ENCODE measurements around the gene POU6F2. TPM values are rescaled to one million over a fixed set of nuclear protein-coding genes. Genes with fewer than 3 reads are reported as not detected.
"Not testable (repeated sequence)": the region's sequence is repeated elsewhere in the genome, so short reads cannot be mapped to it uniquely, and the experiment has no call there.

POU6F2 gene
- total and polyA plus RNA-seq, 2 experiments from 2014 or later: not detected

DNA sequence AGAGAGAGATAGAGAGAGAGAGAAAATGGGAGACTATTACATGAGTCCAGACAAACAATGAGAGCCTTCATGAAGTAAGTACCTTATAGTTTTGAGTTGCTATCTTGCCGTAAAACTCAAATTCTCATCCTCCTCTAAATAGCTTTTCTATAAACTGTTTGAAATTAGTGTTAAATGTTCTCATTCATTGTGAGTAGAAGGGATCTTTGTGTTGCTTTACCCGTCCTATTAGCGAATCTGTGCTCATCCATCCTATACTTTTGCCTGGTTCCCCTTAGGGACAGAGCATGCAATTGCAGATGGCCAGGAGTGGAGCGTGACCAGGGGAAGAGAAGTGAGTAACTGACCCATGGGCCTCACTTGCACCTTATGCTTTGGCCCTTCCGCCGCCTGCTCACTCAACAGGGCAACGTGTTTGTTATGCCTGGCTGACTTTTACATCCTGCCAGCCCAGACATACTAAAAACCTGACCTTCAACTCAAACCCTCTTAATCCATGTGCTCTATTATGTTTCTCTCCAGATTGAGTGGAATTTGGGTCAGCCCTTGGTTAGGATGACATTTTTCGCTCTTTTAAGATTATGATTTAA lies 344.3 kb downstream of the POU6F2 start:
- DNase-seq: no peak
- Histone ChIP-seq H3K27ac (no peak overlapping the region), H3K9me2 (ENCODE audit: insufficient read depth) (no peaks in the 10 kb centered on the region), H3K4me1 (ENCODE audit: insufficient read depth) (no peaks in the 10 kb centered on the region), H3F3A (ENCODE audit: insufficient read depth) (no peaks in the 10 kb centered on the region), H3K27me3 (replicated peaks; ENCODE audit: insufficient read depth) (no peaks in the 10 kb centered on the region; the same call in 1 of the 2 replicates), H3K36me3 (ENCODE audit: low read depth) (no peaks in the 10 kb centered on the region), H3K9me3 (ENCODE audit: low read depth) (no peaks in the 10 kb centered on the region), H4K20me1 (ENCODE audit: insufficient read depth) (no peaks in the 10 kb centered on the region), H3K79me2 (ENCODE audit: insufficient read depth) (no peaks in the 10 kb centered on the region), H2AFZ (no peak overlapping the region), H3K4me2 (ENCODE audit: unreplicated experiment) (no peak overlapping the region), H3K9ac (no peak overlapping the region), H3K4me3 (no peak overlapping the region)
- TF ChIP-seq EZH2phosphoT487 (IDR thresholded peaks at IDR 0.05; ENCODE audit: insufficient read depth, low read depth) (no peak), EZH2 (IDR thresholded peaks at IDR 0.05; ENCODE audit: insufficient read depth, poor library complexity, severe bottlenecking) (no peak)
- in situ Hi-C loops (cut with MboI): no loop called here
- WGBS, 2 experiments (ENCODE audit: low coverage in 1 of 2, low lambda C conversion rate in 2 of 2, missing lambda C conversion rate in 2 of 2): 48 to 49% methylated on average over 8 of the region's 8 CpGs

DNA sequence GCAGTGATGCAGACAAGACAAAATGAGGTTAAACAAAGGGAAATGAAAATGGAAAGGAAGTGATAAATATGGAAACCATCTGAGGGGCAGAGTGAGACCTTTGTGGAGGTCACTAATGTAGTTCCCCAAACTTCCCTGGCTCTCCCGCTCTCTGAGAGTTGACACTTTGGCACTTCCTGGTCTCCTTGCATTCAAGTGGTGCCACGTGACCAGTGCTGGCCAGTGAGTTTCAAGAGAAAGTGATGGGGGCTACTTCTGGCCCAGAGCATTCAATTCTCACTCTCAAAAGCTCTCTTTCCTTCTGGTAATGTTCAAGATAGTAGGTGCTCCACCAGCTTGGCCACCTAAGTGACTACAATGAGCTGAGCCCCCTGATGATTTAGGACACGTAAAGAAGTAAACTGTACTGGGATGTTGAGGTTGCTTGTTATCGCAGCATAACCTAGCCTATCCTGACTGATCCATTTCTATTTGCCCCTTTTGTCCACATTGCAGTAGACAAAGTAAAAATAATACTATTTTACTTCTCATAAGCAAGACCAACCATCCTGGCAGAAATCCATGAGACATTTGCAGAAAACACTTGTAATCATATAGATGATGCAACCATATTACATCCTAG lies 346.5 kb downstream of the POU6F2 start:
- no peak overlapping the region for H3K4me2 ChIP-seq (ENCODE audit: unreplicated experiment)
- H3K9me2 ChIP-seq (ENCODE audit: insufficient read depth): no peaks in the 10 kb centered on the region
- H3K4me1 ChIP-seq (ENCODE audit: insufficient read depth): no peaks in the 10 kb centered on the region
- no peak overlapping the region for H3K4me3 ChIP-seq
- H3K9ac ChIP-seq: no peak overlapping the region
- H2AFZ ChIP-seq: no peak overlapping the region
- no peaks in the 10 kb centered on the region for H4K20me1 ChIP-seq (ENCODE audit: insufficient read depth)
- no peaks in the 10 kb centered on the region for H3K79me2 ChIP-seq (ENCODE audit: insufficient read depth)
- in situ Hi-C loops (cut with MboI): no loop called here
- H3F3A ChIP-seq (ENCODE audit: insufficient read depth): no peaks in the 10 kb centered on the region
- H3K36me3 ChIP-seq (ENCODE audit: low read depth): no peaks in the 10 kb centered on the region
- DNase-seq: no peak
- WGBS, 2 experiments (ENCODE audit: low coverage in 1 of 2, low lambda C conversion rate in 2 of 2, missing lambda C conversion rate in 2 of 2): 71 to 78% methylated on average over 4 of the region's 4 CpGs
- H3K27me3 ChIP-seq (replicated peaks; ENCODE audit: insufficient read depth): no peaks in the 10 kb centered on the region; the same call in 1 of the 2 replicates
- TF ChIP-seq EZH2 (IDR thresholded peaks at IDR 0.05; ENCODE audit: insufficient read depth, poor library complexity, severe bottlenecking) (no peak), EZH2phosphoT487 (IDR thresholded peaks at IDR 0.05; ENCODE audit: insufficient read depth, low read depth) (no peak)
- H3K27ac ChIP-seq: no peak overlapping the region
- H3K9me3 ChIP-seq (ENCODE audit: low read depth): no peaks in the 10 kb centered on the region

DNA sequence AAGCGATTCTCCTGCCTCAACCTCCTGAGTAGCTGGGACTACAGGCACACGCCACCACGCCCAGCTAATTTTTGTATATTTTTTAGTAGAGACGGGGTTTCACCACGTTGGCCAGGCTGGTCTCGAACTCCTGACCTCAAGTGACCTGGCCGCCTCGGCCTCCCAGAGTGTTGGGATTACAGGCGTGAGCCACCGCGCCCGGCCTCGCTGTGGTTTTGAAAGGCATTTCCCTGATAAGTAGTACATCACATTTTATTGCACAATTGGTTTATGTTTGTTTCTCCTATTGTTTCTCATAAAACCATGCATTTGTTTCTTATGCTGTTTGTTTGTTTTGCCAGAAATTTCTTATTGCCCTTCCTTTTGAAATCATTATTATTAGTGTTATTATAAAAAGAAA lies 353.9 kb downstream of the POU6F2 start:
- H3K36me3 ChIP-seq (ENCODE audit: low read depth); H2AFZ ChIP-seq; H3F3A ChIP-seq (ENCODE audit: insufficient read depth); in situ Hi-C loops (cut with MboI); H3K9ac ChIP-seq; H3K79me2 ChIP-seq (ENCODE audit: insufficient read depth); H3K4me3 ChIP-seq; H3K9me3 ChIP-seq (ENCODE audit: low read depth); H3K4me1 ChIP-seq (ENCODE audit: insufficient read depth); H3K27ac ChIP-seq; H3K9me2 ChIP-seq (ENCODE audit: insufficient read depth); H4K20me1 ChIP-seq (ENCODE audit: insufficient read depth); H3K4me2 ChIP-seq (ENCODE audit: unreplicated experiment); H3K27me3 ChIP-seq (replicated peaks; ENCODE audit: insufficient read depth): not testable (repeated sequence)
- peak; percentile 40 for DNase-seq
- 24 to 30% methylated on average over 13 of the region's 13 CpGs for WGBS, 2 experiments (ENCODE audit: low coverage in 1 of 2, low lambda C conversion rate in 2 of 2, missing lambda C conversion rate in 2 of 2)

DNA sequence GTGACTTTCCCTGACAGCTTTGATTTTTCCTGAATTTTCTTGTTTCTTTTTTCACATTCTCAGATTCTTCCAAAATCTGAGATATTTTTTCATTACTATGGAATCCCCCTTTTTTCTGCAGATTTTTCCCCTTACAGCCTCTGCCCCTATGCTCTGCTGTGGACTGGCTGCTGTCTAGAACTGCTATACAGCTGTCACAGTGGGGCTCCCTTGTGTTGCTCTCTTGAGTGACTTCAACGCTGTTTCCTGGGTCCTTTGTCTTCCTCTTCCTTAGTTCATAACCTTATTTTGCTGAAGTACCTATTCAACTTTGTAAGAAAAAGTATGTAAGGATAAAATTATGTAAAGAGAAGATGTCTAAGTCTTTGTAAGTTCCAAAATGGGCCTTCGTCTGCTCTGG lies 354.4 kb downstream of the POU6F2 start:
- Histone ChIP-seq H3K4me1 (ENCODE audit: insufficient read depth) (peaks cover 13% of the 10 kb centered on the region), H3K36me3 (ENCODE audit: low read depth) (no peaks in the 10 kb centered on the region), H2AFZ (no peak overlapping the region), H3K27ac (no peak overlapping the region), H3K9me3 (ENCODE audit: low read depth) (no peaks in the 10 kb centered on the region), H4K20me1 (ENCODE audit: insufficient read depth) (no peaks in the 10 kb centered on the region), H3K4me3 (no peak overlapping the region), H3K9ac (no peak overlapping the region), H3K79me2 (ENCODE audit: insufficient read depth) (no peaks in the 10 kb centered on the region), H3K27me3 (replicated peaks; ENCODE audit: insufficient read depth) (peaks cover 4% of the 10 kb centered on the region; the same call in 1 of the 2 replicates), H3F3A (ENCODE audit: insufficient read depth) (no peaks in the 10 kb centered on the region), H3K4me2 (ENCODE audit: unreplicated experiment) (no peak overlapping the region), H3K9me2 (ENCODE audit: insufficient read depth) (no peaks in the 10 kb centered on the region)
- in situ Hi-C loops (cut with MboI): no loop called here
- WGBS, 2 experiments (ENCODE audit: low coverage in 1 of 2, low lambda C conversion rate in 2 of 2, missing lambda C conversion rate in 2 of 2): 80 to 84% methylated on average over 2 of the region's 2 CpGs
- no peak for DNase-seq
- TF ChIP-seq EZH2 (IDR thresholded peaks at IDR 0.05; ENCODE audit: insufficient read depth, poor library complexity, severe bottlenecking): no peak
